PC-3 (cell line): Measurements from ENCODE around the gene DHRS7C. TPM values are rescaled to one million over a fixed set of nuclear protein-coding genes. Genes with fewer than 3 reads are reported as not detected.

Experiments used
- ATAC-seq: fragments of 200-7000 bp; cut with Tn5 transposase; 2 replicates; pipeline ENCODE4 v1.9.1; 2020; ENCODE audit warnings: mild to moderate bottlenecking, moderate library complexity
- BruUV-seq: library from RNA; stranded (reverse); fragments of 400-500 nt; replicated peaks from 2 replicates; lab custom pipeline; 2021; lab: Mats Ljungman, UMichigan
- CTCF ChIA-PET: fragments of 300-600 bp; sonication (Branson Sonifier 250); formaldehyde crosslinking; loops from one replicate; lab custom pipeline; 2022; ENCODE audit warnings: antibody characterized with exemption; lab: Charles Lee
- POLR2A ChIA-PET: fragments of 300-600 bp; sonication (Branson Sonifier 250); formaldehyde crosslinking; loops from one replicate; lab custom pipeline; 2022; ENCODE audit warnings: antibody characterized with exemption; ENCODE audit not compliant: unreplicated experiment; lab: Charles Lee
- DNase-seq: peaks from one replicate; pipeline ENCODE4 v3.0.0-alpha.2; 2015
- H2AFZ ChIP-seq: fragments of 300-600 bp; sonication (generic); 2 replicates; pipeline ENCODE4 v1.6.0; 2016; ENCODE audit warnings: antibody characterized with exemption, low read length
- H3F3A ChIP-seq: fragments of 300-600 bp; sonication (generic); one replicate; pipeline ENCODE4 v1.6.0; 2017; ENCODE audit warnings: antibody characterized with exemption, low read length, control low read depth, mild to moderate bottlenecking; ENCODE audit not compliant: unreplicated experiment
- H3K27ac ChIP-seq: fragments of 300-600 bp; sonication (generic); 2 replicates; pipeline ENCODE4 v1.5.1; 2016; ENCODE audit warnings: mild to moderate bottlenecking, low read length
- H3K27me3 ChIP-seq: fragments of 300-600 bp; sonication (generic); 2 replicates; pipeline ENCODE4 v1.6.1; 2016; ENCODE audit warnings: low read length, mixed read lengths
- H3K36me3 ChIP-seq: fragments of 300-600 bp; sonication (generic); 2 replicates; pipeline ENCODE4 v1.6.1; 2016; ENCODE audit warnings: low read depth, mixed run types, low read length, mixed read lengths
- H3K4me1 ChIP-seq: fragments of 300-600 bp; sonication (generic); 2 replicates; pipeline ENCODE4 v1.5.1; 2016; ENCODE audit warnings: low read length; ENCODE audit not compliant: insufficient read depth
- H3K4me2 ChIP-seq: fragments of 300-600 bp; sonication (generic); 2 replicates; pipeline ENCODE4 v1.6.0; 2016; ENCODE audit warnings: low read length
- H3K4me3 ChIP-seq: fragments of 300-600 bp; sonication (generic); 2 replicates; pipeline ENCODE4 v1.5.1; 2016; ENCODE audit warnings: mild to moderate bottlenecking, low read length, mixed read lengths
- H3K79me2 ChIP-seq: fragments of 300-600 bp; sonication (generic); 2 replicates; pipeline ENCODE4 v1.6.1; 2017; ENCODE audit warnings: low read length, mixed read lengths
- H3K9ac ChIP-seq: fragments of 300-600 bp; sonication (generic); 2 replicates; pipeline ENCODE4 v1.6.0; 2016; ENCODE audit warnings: mild to moderate bottlenecking, low read length
- H3K9me2 ChIP-seq: fragments of 300-600 bp; sonication (generic); replicated peaks from 2 replicates; pipeline ENCODE4 v1.6.1; 2016; ENCODE audit warnings: mixed run types, low read length, mixed read lengths
- H3K9me3 ChIP-seq: fragments of 300-600 bp; sonication (generic); 2 replicates; pipeline ENCODE4 v1.6.1; 2016; ENCODE audit warnings: low read length, mixed read lengths
- H4K20me1 ChIP-seq: fragments of 300-600 bp; sonication (generic); 2 replicates; pipeline ENCODE4 v1.6.1; 2016; ENCODE audit warnings: low read length, mixed read lengths
- CTCF ChIP-seq: fragments of 300-600 bp; sonication (generic); conservative IDR thresholded peaks from 2 replicates; pipeline ENCODE4 v1.5.1; 2017; ENCODE audit warnings: antibody characterized with exemption, low read depth, mild to moderate bottlenecking, low read length
- EZH2 ChIP-seq: fragments of 300-600 bp; sonication (generic); IDR thresholded peaks from one replicate; pipeline ENCODE4 v1.6.1; 2017; ENCODE audit warnings: antibody characterized with exemption, mild to moderate bottlenecking, low read length; ENCODE audit not compliant: unreplicated experiment
- EZH2phosphoT487 ChIP-seq: fragments of 300-600 bp; sonication (generic); IDR thresholded peaks from 2 replicates; pipeline ENCODE4 v1.6.1; 2018; ENCODE audit warnings: mild to moderate bottlenecking, antibody characterized with exemption, low read length, borderline replicate concordance
- intact Hi-C: fragments of 100-400 bp; cut with micrococcal nuclease; formaldehyde crosslinking; loops from 2 replicates; pipeline ENCODE4 v1.9.0; 2023
- total RNA-seq: library from RNA; depleted of rRNA; stranded (reverse); fragments of >200 nt; gene quantifications from 2 replicates; pipeline ENCODE4 v1.2.3, GENCODE V29; 2014

DHRS7C gene
- total RNA-seq, 1 experiment from 2014 or later: not detected

- Histone ChIP-seq H2AFZ (no peak overlapping the region), H3K9me3 (no peaks in the 10 kb centered on the region), H3K36me3 (no peaks in the 10 kb centered on the region), H3K27me3 (peaks cover 51% of the 10 kb centered on the region), H3K4me1 (no peaks in the 10 kb centered on the region), H3K9me2 (no peaks in the 10 kb centered on the region), H3K79me2 (no peaks in the 10 kb centered on the region), H3K9ac (no peak overlapping the region), H4K20me1 (no peaks in the 10 kb centered on the region), H3K4me3 (no peak overlapping the region), H3K4me2 (no peak overlapping the region), H3F3A (no peaks in the 10 kb centered on the region), H3K27ac (no peak overlapping the region)
- TF ChIP-seq EZH2: no peak
- intact Hi-C loops: no loop called here
- DNase-seq (no peak), ATAC-seq (no peak)
- BruUV-seq: no TSS peak
- CTCF ChIA-PET: no interaction called here
- POLR2A ChIA-PET: no interaction called here
Observed at GRCh38 chr17:9780552-9780951, 10.8 kb downstream of the DHRS7C start.

DNA sequence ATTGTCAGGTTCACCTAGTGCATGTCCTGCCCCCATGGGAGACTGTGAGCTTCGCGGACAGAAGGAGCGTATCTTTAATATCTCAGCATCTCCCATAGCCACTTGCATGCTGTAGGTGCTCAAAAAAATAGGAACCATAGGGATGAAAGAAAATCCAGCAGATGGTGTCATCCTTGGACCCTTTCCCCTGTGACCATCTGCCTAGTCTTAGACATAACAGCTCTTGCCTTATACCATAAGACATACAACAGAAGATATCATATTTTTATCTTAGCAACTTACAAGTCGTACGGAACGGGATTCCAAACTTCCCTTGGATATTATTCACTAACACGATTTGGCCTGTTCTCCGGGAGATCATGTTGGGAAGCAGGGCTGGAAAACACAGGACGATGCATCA lies 14.5 kb downstream of the DHRS7C start:
- no peak overlapping the region for H3K4me3 ChIP-seq
- H3K9me2 ChIP-seq: no peaks in the 10 kb centered on the region
- H3K9me3 ChIP-seq: no peaks in the 10 kb centered on the region
- no peak overlapping the region for H3K9ac ChIP-seq
- no peak overlapping the region for H3K4me2 ChIP-seq
- POLR2A ChIA-PET: no interaction called here
- H3K27me3 ChIP-seq: peaks cover 36% of the 10 kb centered on the region
- no peak overlapping the region for H2AFZ ChIP-seq
- DNase-seq (no peak), ATAC-seq (no peak)
- CTCF ChIA-PET: no interaction called here
- no peak overlapping the region for H3K27ac ChIP-seq
- intact Hi-C loops: no loop called here
- no peaks in the 10 kb centered on the region for H3K4me1 ChIP-seq
- TF ChIP-seq CTCF (no peak), EZH2 (no peak), EZH2phosphoT487 (no peak)
- H4K20me1 ChIP-seq: no peaks in the 10 kb centered on the region
- no TSS peak for BruUV-seq
- H3K36me3 ChIP-seq: no peaks in the 10 kb centered on the region
- no peaks in the 10 kb centered on the region for H3F3A ChIP-seq
- no peaks in the 10 kb centered on the region for H3K79me2 ChIP-seq

DNA sequence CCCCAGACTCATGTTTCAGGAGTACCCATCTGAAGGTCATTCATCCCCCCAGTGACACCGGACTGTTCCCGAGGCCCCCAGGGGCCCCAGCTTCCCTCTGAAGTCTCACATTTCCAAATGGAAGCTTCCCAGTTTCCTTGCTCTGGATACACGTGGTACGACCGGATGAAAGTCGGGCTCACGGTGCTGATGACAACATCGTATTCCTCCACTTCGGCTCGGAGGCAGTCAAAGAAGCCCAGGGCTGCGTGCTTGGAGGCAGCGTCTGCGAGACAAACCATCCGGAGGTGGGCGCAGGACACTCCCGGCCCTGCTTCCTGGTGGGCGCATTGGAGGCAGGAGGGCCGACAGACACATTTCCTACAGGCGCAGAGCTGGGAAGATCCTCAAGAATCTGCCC lies 18.7 kb downstream of the DHRS7C start:
- Histone ChIP-seq H3K4me3 (no peak overlapping the region), H3K36me3 (no peaks in the 10 kb centered on the region), H3K27me3 (peaks cover 7% of the 10 kb centered on the region; the same call in 1 of the 2 replicates), H3K9me3 (no peaks in the 10 kb centered on the region), H3F3A (no peaks in the 10 kb centered on the region), H3K9ac (no peak overlapping the region), H3K9me2 (no peaks in the 10 kb centered on the region), H3K4me2 (no peak overlapping the region), H3K27ac (no peak overlapping the region), H3K4me1 (no peaks in the 10 kb centered on the region), H4K20me1 (no peaks in the 10 kb centered on the region), H3K79me2 (no peaks in the 10 kb centered on the region), H2AFZ (no peak overlapping the region)
- CTCF ChIA-PET: no interaction called here
- POLR2A ChIA-PET: no interaction called here
- DNase-seq: no peak
- BruUV-seq: no TSS peak
- ATAC-seq: no peak
- intact Hi-C loops: no loop called here
- TF ChIP-seq CTCF (no peak), EZH2 (no peak), EZH2phosphoT487 (no peak)
